ENCODE results near the gene SNX32.
A peak's percentile ranks its signal among the peaks of the same experiment; 100 is the strongest.

SNX32 gene

DNA sequence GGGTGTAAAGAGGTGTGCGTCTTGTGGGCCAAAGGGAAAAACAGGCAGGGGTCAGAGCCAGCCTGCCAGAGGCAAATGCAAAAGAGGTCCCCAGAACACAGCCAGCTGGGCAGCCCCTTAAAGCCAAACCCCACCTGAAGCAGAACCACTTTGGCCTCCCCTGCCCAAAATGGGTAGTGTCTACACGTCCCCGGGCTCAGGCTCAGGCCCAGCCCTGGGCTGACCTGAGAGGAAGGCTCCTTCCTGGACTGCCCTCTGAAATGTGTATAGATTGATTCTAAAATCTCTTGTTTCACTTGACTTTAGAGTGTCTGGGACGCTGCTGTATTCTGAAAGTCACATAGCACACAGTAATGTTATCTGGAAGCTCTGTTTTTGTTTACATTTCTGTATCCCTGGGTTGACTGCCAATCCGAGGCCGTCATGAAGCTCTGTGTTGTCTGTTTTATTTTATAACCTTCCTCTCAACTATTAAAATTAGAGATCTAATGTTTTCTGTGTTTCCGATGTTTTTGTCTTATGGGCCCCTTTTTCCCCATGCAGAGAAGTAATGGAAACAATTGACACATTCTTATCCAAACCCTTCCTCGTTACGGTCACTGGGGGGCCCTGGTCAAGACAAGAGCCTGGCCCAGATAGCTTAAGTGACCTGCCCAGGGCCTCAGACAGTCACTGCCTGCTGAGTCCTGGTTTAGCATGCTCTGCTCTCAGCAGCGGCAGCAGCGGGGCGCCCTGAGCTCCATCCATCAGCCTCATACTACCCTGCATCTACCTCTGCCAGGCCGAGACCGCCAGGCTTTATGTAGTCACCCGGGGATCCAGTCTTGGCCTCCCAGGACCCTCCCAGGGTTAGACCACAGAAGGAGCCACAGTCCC lies 36.8 kb upstream of the SNX32 start:
- no peak for DNase-seq (ENCODE audit: low read depth in 1 of 2, low spot score in 1 of 2)

GRCh38 chr11:65797711-65798110 lies 36.1 kb upstream of the SNX32 start:
- no peak for DNase-seq (ENCODE audit: low read depth in 1 of 2, low spot score in 1 of 2)

- DNase-seq (ENCODE audit: low read depth in 1 of 2, low spot score in 1 of 2), result no peak
Observed at GRCh38 chr11:65798882-65799281, 34.9 kb upstream of the SNX32 start.

GRCh38 chr11:65801153-65801987 lies 32.4 kb upstream of the SNX32 start:
- no peak for DNase-seq (ENCODE audit: low read depth in 1 of 2, low spot score in 1 of 2)

DNA sequence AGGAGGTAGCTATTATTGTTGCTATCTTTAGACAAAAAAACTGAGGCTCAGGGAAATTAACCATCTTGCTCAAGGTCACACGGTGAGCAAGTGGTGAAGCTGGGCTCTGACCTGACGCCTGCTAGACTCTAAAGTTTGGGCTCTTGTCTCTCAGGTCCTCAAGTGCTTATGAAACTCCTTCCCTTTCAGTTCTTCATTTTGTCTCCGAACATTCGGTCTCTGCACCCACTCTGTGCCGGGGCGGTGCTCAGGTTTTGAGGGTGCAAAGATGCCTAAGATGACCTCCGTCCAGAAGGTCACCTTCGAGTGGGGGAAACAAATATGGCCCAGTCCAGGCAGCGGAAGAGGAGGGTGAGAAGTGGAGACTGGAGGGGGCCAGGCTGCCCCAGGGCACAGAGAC lies 30.9 kb upstream of the SNX32 start:
- no peak for DNase-seq (ENCODE audit: low read depth in 1 of 2, low spot score in 1 of 2)

DNA sequence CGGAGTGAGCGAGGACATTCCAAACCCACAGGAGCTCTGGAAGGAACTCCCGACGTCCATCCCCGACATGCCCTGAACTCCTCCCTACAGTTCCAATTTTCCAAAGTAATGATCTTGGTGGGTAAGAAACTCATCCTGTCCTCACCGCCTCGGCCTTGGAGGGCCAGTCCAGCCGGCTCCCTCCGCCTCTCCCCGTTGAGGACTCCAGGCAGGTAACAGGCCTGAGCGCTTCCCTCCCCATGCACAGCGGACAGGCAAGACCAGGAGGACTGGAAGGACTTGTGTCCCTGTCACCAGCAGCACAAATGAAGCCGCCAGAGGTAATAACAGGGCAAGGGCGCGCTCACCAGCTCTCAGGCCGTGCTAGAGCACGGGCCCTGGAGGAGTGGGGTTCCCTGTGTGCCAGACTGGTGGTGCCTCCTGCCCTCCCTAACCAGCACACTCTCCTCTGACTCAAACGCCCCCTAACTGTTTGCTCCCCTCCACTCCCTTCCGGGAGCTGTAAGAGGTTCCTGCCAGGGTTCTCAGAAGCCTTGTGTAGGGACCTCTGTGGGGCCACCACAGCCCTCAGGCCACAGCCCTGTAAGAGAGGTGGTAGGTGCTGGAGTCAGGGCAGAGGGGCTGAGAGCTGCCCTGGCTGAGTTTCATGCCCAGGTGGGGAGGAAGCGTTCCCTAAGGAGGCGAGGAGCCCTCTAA lies 29.8 kb upstream of the SNX32 start:
- DNase-seq (ENCODE audit: low read depth in 1 of 2, low spot score in 1 of 2), result no peak

DNA sequence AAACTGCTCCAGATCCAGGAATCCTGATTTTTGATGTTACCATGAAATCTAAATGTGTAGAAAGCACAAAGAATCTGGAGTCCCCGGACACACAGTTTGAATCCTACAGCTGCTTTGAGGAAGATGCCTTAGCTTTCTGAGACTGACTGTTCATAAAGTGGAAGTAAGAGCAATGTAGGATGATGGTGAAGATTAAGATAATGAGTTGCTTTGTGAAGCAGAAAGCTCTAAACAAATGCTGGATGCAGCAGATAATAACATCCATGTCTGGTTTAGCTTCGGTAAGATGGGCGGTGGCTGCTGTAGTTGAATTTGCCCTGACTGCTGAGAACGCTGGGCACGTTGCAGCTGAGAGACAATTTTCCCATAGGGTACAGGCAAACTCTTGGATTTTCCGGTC lies 26.8 kb upstream of the SNX32 start:
- no peak for DNase-seq (ENCODE audit: low read depth in 1 of 2, low spot score in 1 of 2)

- DNase-seq (ENCODE audit: low read depth in 1 of 2, low spot score in 1 of 2), result no peak
Observed at GRCh38 chr11:65808744-65809341, 24.9 kb upstream of the SNX32 start.

DNA sequence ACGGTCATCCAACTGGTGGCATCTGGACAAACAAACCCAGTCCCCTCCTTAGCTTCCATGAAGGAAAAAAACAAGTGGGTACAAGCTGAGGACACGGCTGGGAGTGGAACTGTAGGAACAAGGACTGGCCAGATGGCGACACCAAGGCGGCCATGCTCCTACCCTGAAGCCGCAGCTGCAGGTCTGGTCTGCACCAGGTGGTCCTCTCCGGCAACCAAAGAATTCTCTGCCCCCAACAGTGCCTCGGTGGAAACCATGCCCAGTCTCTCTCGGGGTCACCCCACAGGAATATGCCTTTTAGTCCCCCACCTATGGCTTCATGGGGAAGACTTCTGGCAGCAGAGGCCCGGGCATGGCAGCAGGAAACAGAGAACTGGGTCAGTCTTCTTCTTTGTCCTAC lies 24.3 kb upstream of the SNX32 start:
- no peak for DNase-seq (ENCODE audit: low read depth in 1 of 2, low spot score in 1 of 2)

GRCh38 chr11:65810046-65810868 lies 23.5 kb upstream of the SNX32 start:
- no peak for DNase-seq (ENCODE audit: low read depth in 1 of 2, low spot score in 1 of 2)

DNA sequence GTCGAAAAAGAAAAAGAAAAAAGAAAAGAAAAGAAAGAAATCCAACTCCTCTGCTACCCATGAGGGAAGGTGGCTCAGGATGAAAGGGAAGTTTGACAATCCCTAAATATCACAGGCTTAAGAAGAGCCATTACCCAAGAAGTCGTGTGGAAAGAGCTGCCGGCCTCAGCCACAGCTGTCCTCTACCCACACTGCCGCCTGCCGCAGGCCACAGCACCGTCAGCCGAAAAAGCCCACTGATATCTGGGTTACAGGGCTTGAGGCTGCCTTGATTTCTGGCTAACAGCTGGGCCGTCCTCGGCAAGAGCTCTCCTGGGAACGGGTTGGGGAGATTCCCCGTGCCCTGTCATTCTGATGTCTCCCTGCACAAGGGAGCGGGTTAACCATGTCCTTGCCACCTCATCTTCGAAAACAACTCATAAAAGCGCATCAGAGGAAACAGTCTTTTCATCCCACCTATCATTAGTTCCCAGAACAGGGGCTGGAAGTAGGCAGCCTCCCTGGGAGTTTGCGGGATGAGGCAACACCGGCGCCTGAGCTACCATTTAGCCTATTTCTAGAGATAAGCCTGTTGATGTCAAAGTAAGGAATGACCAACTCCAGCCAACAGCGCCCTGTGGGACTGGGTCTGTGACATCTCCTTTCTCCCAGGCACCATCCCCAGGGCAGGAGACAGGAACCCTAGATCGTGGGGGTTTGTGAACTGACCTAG lies 21.8 kb upstream of the SNX32 start:
- no peak for DNase-seq (ENCODE audit: low read depth in 1 of 2, low spot score in 1 of 2)

- no peak for DNase-seq (ENCODE audit: low read depth in 1 of 2, low spot score in 1 of 2)
Observed at GRCh38 chr11:65814131-65814985, 19.4 kb upstream of the SNX32 start.

DNA sequence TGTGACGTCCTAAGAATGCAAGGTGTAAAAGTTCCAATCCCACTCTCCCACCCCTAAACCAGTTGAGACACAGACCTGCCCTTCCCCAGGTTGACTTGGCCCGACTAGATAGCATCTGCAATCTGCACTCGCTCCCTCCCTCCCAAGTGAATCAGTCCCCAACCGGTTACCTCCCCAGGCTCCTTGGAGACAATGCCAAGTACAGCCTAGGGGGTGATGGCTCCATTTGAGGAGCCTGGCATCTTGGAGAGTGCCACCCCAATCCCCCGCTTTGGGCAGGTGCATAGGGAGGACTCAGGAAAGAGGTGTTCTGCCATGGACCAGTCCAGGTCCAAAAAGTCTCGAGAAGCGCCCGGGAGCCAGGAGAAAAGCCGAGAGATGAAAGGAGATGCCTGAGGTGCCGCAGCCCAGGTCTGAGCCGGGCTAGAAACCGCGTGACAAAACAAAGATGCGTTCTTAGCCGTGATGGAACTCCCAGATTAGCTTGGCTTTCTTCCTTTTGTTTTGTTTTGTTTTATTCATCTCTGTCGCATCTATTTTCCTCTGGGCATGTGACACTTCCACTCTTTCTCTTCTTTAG lies 18.7 kb upstream of the SNX32 start:
- DNase-seq (ENCODE audit: low read depth in 1 of 2, low spot score in 1 of 2), result no peak

- no peak for DNase-seq (ENCODE audit: low read depth in 1 of 2, low spot score in 1 of 2)
Observed at GRCh38 chr11:65816696-65817095, 17.1 kb upstream of the SNX32 start.

- DNase-seq (ENCODE audit: low read depth in 1 of 2, low spot score in 1 of 2), result no peak
Observed at GRCh38 chr11:65817312-65817834, 16.4 kb upstream of the SNX32 start.

GRCh38 chr11:65817835-65818680 lies 15.7 kb upstream of the SNX32 start:
- DNase-seq (ENCODE audit: low read depth in 1 of 2, low spot score in 1 of 2), result peak; percentile 90 to 91

DNA sequence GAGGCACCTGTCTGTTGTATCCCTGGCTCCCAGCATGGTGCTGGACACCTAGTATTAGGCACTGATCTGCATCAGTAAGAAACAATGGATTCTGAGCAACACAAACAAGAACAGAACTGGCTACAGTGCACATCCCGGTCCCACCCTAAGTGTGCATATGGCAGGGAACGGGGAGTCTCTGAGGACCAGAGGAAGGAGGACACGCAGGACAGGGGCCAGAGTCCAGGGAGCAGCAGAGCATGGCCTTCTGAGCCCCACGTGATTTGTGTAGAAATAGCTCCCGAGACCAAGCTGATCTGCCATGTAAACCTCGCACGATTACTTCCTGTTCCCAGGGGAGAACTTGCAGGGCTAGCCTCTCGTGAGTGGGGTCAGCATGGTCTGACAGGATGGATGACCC lies 12.7 kb upstream of the SNX32 start:
- no peak for DNase-seq (ENCODE audit: low read depth in 1 of 2, low spot score in 1 of 2)

Measured in activated CD4-positive, alpha-beta T cell treated with anti-CD3 and anti-CD28 coated beads, Interleukin-2, amount 50 U/mL, for 24 hours (primary cell).